ENCODE data around the gene CETN2. TPM values are rescaled to one million over a fixed set of nuclear protein-coding genes. Genes with fewer than 3 reads are reported as not detected.

CETN2 gene
- total and polyA plus RNA-seq, 12 donors, result 26.8 to 170 (median 34.3) TPM

Other genes with a start within 250 kb of the CETN2 start
- 1 to 10 TPM in 1 of 9 donors, under 1 TPM in 4, not detected in 4; 0.11 to 3.3 (median 0.51) TPM for gene GABRQ, start 192.9 kb downstream of the CETN2 start, total RNA-seq
- 1 to 10 TPM in 1 of 3 donors, under 1 TPM in 2; 0.57 to 4.1 (median 0.97) TPM for gene GABRQ, start 192.9 kb downstream of the CETN2 start, polyA plus RNA-seq
- under 1 TPM in 2 of 9 donors, not detected in 7; 0.29 to 0.57 TPM for gene MAGEA3, start 132.0 kb downstream of the CETN2 start, total RNA-seq
- gene MAGEA3, start 132.0 kb downstream of the CETN2 start, polyA plus RNA-seq, result not detected
- gene CSAG2, start 121.5 kb downstream of the CETN2 start, total RNA-seq, result not detected
- gene CSAG2, start 121.5 kb downstream of the CETN2 start, polyA plus RNA-seq, result not detected
- gene MAGEA2B, start 116.1 kb downstream of the CETN2 start, total RNA-seq, result not detected
- gene MAGEA2B, start 116.1 kb downstream of the CETN2 start, polyA plus RNA-seq, result not detected
- gene CSAG1, start 97.0 kb downstream of the CETN2 start, total RNA-seq, result not detected
- not detected for gene CSAG1, start 97.0 kb downstream of the CETN2 start, polyA plus RNA-seq
- gene MAGEA12, start 97.0 kb downstream of the CETN2 start, total RNA-seq, result not detected
- not detected for gene MAGEA12, start 97.0 kb downstream of the CETN2 start, polyA plus RNA-seq
- gene MAGEA2, start 76.9 kb downstream of the CETN2 start, total RNA-seq, result not detected
- gene MAGEA2, start 76.9 kb downstream of the CETN2 start, polyA plus RNA-seq, result not detected
- gene CSAG3, start 71.5 kb downstream of the CETN2 start, total RNA-seq, result not detected
- gene CSAG3, start 71.5 kb downstream of the CETN2 start, polyA plus RNA-seq, result not detected
- gene MAGEA6, start 61.1 kb downstream of the CETN2 start, total RNA-seq, result under 1 TPM in 1 of 9 donors, not detected in 8; 0.31 TPM
- not detected for gene MAGEA6, start 61.1 kb downstream of the CETN2 start, polyA plus RNA-seq
- 100 to 1,000 TPM in 2 of 9 donors, 10 to 100 TPM in 7; 12.9 to 215 (median 25.0) TPM for gene NSDHL, start 306 bp upstream of the CETN2 start, total RNA-seq
- gene NSDHL, start 306 bp upstream of the CETN2 start, polyA plus RNA-seq, result 100 to 1,000 TPM in 1 of 3 donors, 10 to 100 TPM in 1, 1 to 10 TPM in 1; 7.1 to 228 (median 21.8) TPM
- gene ZNF185, start 67.3 kb upstream of the CETN2 start, total RNA-seq, result 100 to 1,000 TPM in 1 of 9 donors, 10 to 100 TPM in 3, 1 to 10 TPM in 5; 1.4 to 303 (median 10.0) TPM
- 100 to 1,000 TPM in 1 of 3 donors, 1 to 10 TPM in 2; 4.3 to 165 (median 4.8) TPM for gene ZNF185, start 67.3 kb upstream of the CETN2 start, polyA plus RNA-seq
- not detected for gene PNMA5, start 163.4 kb upstream of the CETN2 start, total RNA-seq
- under 1 TPM in 2 of 3 donors, not detected in 1; 0.07 to 0.16 TPM for gene PNMA5, start 163.4 kb upstream of the CETN2 start, polyA plus RNA-seq
- 10 to 100 TPM in 1 of 9 donors, 1 to 10 TPM in 5, under 1 TPM in 3; 0.06 to 25.5 (median 1.5) TPM for gene PNMA3, start 225.7 kb upstream of the CETN2 start, total RNA-seq
- 1 to 10 TPM in 2 of 3 donors, under 1 TPM in 1; 0.55 to 4.1 (median 3.4) TPM for gene PNMA3, start 225.7 kb upstream of the CETN2 start, polyA plus RNA-seq
- gene PNMA6A, start 241.7 kb upstream of the CETN2 start, total RNA-seq, result 1 to 10 TPM in 5 of 9 donors, under 1 TPM in 4; 0.34 to 4.3 (median 1.5) TPM
- gene PNMA6A, start 241.7 kb upstream of the CETN2 start, polyA plus RNA-seq, result 1 to 10 TPM in 2 of 3 donors, under 1 TPM in 1; 0.33 to 2.3 (median 2.1) TPM

All from adrenal gland (tissue), 12 donors.